HG02870 (cell line): Measurements from ENCODE around the gene MYT1.

ENCODE experiments used
- ATAC-seq: cut with Tn5 transposase; IDR thresholded peaks from one replicate; pipeline ENCODE4 v1.9.1; 2021; ENCODE audit warnings: mild to moderate bottlenecking, moderate library complexity; ENCODE audit not compliant: unreplicated experiment

MYT1 gene

GRCh38 chr20:64188682-64189529 is 24.7 kb downstream of the MYT1 start:
- ATAC-seq: no peak

DNA sequence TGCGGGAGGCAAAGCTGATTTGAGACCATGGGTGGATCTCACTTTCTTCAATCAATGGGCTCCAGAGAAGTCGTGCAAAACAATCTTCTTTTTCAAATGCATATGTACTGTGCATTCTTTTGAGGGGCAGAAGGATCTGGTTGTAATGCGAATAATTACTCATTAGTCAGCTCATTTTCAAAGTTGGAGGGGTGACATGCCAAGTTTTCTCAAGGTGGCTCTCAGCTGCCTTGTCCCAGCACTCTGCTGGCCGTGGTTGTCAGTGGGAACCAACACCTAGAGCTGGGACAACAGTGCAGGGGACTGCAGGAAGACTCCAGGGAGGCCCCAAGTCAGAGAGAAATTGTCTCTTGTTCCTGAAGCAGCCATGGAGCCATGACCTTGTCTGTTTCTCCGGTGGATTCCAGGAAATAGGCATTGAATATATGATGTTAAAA is 25.3 kb downstream of the MYT1 start:
- ATAC-seq: no peak

DNA sequence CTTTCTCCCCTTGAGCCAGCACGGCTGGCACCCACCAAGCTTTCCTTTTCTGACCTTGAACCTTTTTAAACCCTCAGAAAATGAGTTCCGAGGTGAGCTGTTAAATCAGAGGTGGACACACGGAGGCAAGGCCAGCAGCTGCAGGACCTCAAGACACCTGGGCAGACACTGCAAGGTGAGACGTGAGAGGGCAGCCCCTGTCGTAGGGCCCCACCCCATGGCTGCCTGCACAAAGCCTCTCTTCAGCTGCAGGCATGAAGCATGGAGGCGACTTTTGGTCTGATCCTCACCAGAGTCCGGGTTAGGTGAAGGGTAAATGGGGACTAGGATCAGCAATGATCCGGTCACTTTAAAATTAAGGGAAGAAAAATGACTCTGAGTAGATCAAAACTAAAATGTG is 25.7 kb downstream of the MYT1 start:
- no peak for ATAC-seq

GRCh38 chr20:64191002-64191401 is 26.8 kb downstream of the MYT1 start:
- ATAC-seq: no peak

DNA sequence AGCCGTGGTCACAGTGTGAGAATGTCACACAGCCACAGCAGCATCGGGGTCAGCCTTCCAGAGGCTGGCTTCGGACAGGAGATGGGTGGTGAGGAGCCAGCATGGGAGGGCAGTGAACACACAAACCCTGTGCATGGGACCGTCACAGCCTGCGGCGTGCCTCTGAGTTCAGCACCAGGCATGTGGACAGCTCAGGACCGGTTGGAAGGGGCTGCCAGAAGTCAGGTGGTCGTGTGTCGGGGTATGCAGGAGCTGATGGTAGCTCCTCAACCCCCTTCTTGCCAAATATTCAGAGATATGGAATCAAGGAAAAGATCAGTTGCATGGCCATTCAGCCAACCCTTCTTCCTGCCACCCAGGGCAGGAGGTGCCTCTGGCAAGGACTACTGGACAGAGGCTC is 28.2 kb downstream of the MYT1 start:
- ATAC-seq: no peak

- no peak for ATAC-seq
Observed at GRCh38 chr20:64193058-64193457, 28.8 kb downstream of the MYT1 start.

GRCh38 chr20:64194269-64194668 is 30.0 kb downstream of the MYT1 start:
- ATAC-seq: no peak

DNA sequence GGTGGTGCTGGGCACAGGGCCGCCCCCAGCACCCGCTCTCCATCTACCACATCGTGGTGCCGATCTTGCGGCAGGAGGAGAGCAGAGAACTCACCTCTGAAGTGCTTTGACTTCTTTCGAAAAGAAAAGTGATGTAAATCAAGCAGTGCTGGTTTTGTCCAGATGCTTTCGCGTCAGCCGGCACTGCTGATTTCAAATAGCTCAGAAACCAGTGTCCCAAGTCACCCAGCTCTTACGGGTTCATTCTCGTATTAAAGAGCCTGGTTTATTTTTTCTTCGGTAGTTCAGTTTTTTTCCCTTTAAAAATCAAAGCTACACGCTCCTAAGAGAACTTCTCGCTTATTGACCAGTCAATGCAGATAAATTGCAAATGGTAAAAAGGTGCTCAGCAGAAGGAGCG is 32.1 kb downstream of the MYT1 start:
- ATAC-seq: no peak

DNA sequence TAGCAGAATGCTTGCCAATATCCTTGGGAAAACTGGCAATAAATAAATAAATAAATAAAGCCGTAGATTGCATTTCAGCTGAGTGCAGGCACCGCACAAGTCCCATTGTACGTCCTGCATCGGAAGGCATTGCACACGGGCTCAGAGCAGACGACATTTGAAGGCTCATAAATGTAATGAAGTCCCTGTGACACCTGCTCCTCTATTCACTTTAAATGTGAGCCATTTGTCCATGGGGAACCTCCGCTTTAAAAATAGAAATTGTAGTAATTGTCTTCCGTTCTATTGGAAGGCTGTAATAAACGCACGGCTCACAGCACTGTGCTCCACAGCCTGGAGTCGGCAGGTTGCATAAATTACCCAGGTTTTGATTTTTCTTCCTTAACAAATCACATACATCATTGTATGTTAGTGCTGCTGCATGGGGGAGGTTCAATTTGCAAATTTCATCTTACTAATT is 32.6 kb downstream of the MYT1 start:
- no peak for ATAC-seq

DNA sequence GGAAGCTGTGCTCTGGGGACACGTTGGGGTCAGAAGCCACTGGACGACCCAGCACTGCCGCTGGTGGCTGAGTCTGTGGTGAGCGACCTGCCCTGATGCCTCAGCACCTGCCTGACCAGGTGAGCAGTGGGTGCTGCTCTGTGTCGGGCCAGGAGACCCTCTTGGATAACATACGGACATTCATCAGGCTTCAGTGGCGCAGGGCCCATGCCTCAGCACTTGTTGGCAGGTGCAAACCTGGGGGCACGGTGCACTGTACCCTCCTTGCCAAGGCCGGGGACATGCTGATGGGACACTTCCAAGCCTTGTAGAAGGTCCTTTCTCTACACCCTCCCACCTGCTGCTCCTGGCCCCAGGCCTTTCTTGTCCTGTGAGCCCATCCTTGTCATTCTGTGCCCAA is 34.1 kb downstream of the MYT1 start:
- no peak for ATAC-seq

GRCh38 chr20:64199395-64199794 is 35.1 kb downstream of the MYT1 start:
- ATAC-seq: no peak

DNA sequence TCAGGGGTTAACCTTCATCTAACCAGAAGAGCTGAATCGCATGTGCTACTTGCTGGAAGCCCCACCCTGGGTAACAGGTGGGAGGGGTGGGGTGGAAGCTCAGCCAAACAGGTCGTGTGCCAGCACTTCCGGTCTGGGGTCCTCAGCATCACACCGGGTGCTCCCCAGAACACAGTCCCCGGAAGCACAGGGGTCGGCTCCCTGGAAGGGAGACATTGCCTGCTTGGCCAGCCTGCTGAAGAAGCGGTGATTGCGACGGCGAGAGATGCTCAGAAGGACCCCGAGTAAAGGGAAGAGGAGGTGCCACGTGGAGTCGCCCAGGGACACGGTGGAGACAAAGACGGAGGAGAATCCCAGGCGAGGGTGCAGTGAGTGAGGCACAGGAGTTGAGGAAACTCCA is 36.5 kb downstream of the MYT1 start:
- ATAC-seq: no peak

- no peak for ATAC-seq
Observed at GRCh38 chr20:64201653-64202052, 37.4 kb downstream of the MYT1 start.

GRCh38 chr20:64203037-64203777 is 39.0 kb downstream of the MYT1 start:
- no peak for ATAC-seq

GRCh38 chr20:64205611-64206026 is 41.4 kb downstream of the MYT1 start:
- no peak for ATAC-seq

DNA sequence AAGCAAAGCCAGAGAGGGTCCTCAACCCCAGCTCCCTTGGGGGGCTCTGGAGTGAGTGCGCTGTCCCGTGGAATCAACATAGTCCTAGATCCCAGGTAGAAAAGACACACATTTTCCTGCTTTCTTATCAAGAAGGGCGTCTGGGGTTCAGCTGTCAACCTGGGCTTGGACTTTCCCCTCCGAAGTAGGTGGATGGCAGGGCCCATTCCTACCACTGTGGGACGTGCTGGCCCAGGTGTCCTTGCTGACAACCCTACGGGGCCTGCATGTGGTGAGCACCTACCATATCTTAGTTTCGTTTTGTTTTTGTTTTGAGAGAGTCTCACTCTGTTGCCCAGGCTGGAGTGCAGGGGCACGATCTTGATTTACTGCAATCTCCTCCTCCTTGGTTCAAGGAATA is 42.4 kb downstream of the MYT1 start:
- ATAC-seq: no peak

GRCh38 chr20:64207641-64208590 is 43.7 kb downstream of the MYT1 start:
- no peak for ATAC-seq

DNA sequence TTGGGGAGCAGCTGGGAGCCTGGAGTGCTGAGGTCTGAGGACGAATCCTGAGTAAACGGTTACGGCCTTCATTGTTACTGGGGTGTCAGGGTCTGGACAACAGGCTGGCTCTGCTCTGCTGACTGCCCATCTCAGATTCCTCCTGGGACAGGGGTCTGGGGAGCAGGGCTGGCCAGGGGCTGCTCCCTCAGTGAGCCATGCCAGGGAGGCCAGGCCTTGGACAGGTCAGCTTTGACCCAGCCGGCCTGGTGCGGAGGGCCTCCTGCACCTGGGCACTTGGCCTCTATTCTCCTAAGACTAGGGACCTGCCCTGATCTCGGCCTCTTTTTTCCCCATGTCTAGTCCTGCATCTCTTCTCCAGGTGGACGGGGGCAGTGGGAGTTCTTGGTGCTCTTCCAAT is 44.9 kb downstream of the MYT1 start:
- no peak for ATAC-seq

DNA sequence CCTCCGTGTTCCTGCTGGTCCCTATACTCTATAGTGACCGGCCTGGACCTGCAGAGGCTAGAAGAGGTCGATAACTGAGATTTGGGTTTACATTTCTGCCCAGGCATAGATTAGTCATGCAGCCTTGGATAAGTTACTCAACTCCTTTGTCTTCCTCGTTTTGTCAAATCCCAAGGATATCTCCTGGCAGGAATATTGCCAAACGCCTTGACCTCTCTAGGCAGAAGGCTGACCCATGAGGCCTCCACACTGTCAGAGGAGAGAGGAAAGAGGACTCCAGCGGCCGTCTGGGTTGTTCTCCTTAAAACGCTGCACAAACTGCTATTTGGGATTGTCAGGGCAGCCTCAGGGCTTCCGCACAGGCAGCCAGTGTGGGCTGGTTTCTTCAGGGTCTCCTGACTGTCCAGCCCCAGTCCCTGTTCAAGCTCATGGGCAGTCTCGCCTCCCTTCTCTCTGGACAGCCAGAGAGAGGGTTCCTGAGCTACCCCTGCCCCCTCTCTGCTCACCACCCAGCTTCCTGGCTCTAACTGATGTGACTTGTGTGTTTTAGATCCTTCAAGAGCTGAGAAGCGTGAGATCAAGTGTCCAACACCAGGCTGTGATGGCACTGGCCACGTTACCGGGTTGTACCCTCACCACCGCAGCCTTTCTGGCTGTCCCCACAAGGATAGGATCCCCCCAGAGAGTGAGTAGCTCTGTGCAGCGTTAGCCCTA is 46.6 kb downstream of the MYT1 start:
- no peak for ATAC-seq

- ATAC-seq: no peak
Observed at GRCh38 chr20:64211874-64212658, 47.8 kb downstream of the MYT1 start.
